Central memory CD8-positive, alpha-beta T cell (primary cell): ENCODE data around the gene RELT.

Experiments used
- ATAC-seq: fragments of 150-1000 bp; cut with Tn5 transposase; replicated peaks from 2 replicates; pipeline ENCODE4 v1.10.0; 2022; ENCODE audit warnings: mild to moderate bottlenecking, moderate FRiP score, moderate number of reproducible peaks; ENCODE audit not compliant: poor library complexity, severe bottlenecking; ENCODE audit errors: extremely low read depth
- DNase-seq, 2 donors: peaks; one replicate each; pipeline ENCODE4 v3.0.0; 2021; ENCODE audit warnings: low spot score in 2 of 2
- H3K27ac Mint-ChIP-seq: one replicate; pipeline ENCODE4 v1.8.0; 2022; ENCODE audit warnings: low read depth, mild to moderate bottlenecking, moderate library complexity, mixed read lengths
- H3K27me3 Mint-ChIP-seq: one replicate; pipeline ENCODE4 v1.8.0; 2022; ENCODE audit warnings: mixed read lengths
- H3K36me3 Mint-ChIP-seq: one replicate; pipeline ENCODE4 v1.8.0; 2022; ENCODE audit warnings: mild to moderate bottlenecking, moderate library complexity, mixed read lengths; ENCODE audit not compliant: insufficient read depth
- H3K4me1 Mint-ChIP-seq: one replicate; pipeline ENCODE4 v1.8.0; 2022; ENCODE audit warnings: mixed read lengths
- H3K4me3 Mint-ChIP-seq: one replicate; pipeline ENCODE4 v1.8.0; 2022; ENCODE audit warnings: mild to moderate bottlenecking, moderate library complexity, mixed read lengths
- H3K9me3 Mint-ChIP-seq: one replicate; pipeline ENCODE4 v1.8.0; 2022; ENCODE audit warnings: mixed read lengths

The RELT gene

DNA sequence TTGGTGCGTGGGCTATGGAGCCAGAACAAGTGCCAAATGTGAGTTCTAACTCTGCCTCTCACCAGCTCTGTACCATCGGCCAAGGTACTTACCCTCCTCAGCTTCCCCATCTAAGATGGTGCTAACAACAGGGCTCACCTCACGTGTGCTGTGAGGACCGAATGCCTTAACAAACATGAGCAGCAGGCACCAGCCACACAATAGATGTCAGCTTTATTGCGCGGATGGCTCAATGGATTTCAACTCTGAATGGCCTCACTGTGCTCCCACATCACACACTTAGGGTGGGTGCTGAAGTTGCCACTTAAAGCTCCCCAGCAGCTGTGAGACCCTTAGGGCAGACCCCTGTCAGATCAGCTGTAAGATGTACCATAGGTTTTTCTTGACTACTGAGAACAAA is 24.1 kb downstream of the RELT start:
- peaks cover 6% of the 10 kb centered on the region for H3K4me1 Mint-ChIP-seq
- peaks cover 37% of the 10 kb centered on the region for H3K36me3 Mint-ChIP-seq
- H3K27ac Mint-ChIP-seq = peak overlapping the region; percentile 54
- no peaks in the 10 kb centered on the region for H3K9me3 Mint-ChIP-seq
- H3K27me3 Mint-ChIP-seq = no peaks in the 10 kb centered on the region
- no peak overlapping the region for H3K4me3 Mint-ChIP-seq
- DNase-seq (no peak), ATAC-seq (no peak)

GRCh38 chr11:73401217-73401923 is 25.2 kb downstream of the RELT start:
- Mint-ChIP-seq H3K9me3 (no peaks in the 10 kb centered on the region), H3K4me3 (no peak overlapping the region), H3K36me3 (peaks cover 33% of the 10 kb centered on the region), H3K27ac (no peak overlapping the region), H3K27me3 (no peaks in the 10 kb centered on the region), H3K4me1 (peaks cover 6% of the 10 kb centered on the region)
- DNase-seq (no peak), ATAC-seq (no peak)

DNA sequence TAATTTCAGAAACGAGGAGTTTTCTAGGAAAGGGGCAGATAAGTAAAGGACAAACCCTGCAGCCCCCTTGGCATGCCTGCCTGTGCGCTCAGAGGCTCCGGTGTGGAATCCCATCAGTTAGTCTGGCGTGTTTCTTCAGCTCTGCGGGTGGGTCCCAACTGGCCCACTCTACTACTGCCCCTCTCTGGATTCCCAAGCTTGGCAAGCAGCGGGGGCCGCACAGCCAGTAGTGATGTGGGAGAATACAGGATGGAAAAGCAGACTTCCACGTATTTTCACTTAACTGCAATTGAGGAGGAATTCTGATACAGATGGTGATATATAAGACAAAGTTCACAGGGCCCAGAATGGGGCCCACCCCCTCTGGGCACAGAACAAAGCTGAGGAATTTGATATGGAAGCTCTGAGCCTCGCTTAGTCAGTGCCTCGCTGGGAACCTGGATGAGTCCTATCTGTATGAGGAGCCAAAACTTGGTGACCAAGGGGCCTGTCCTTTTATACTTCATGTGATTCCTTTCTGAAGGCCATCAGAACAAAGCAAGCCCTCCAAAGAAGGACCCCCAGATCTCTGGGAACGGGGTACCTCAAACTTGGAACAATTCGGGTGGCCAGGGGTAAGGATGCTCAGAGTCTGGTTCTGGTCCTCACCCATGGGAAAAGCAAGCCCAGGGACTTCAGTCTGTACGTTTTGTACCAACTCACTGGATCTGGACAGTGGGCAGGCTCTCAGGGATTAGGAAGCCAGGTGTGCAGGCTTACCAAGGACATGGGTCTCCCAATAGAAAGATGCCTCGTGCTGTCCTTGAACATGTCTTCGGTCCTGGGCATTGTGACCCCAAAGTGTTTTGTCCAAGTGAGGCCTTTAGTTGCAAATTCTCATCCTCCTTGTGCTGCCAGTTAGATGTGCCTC is 26.0 kb downstream of the RELT start:
- Mint-ChIP-seq H3K4me1 (peaks cover 6% of the 10 kb centered on the region), H3K27ac (no peak overlapping the region), H3K27me3 (no peaks in the 10 kb centered on the region), H3K36me3 (peaks cover 25% of the 10 kb centered on the region), H3K9me3 (no peaks in the 10 kb centered on the region), H3K4me3 (no peak overlapping the region)
- DNase-seq (no peak), ATAC-seq (no peak)

DNA sequence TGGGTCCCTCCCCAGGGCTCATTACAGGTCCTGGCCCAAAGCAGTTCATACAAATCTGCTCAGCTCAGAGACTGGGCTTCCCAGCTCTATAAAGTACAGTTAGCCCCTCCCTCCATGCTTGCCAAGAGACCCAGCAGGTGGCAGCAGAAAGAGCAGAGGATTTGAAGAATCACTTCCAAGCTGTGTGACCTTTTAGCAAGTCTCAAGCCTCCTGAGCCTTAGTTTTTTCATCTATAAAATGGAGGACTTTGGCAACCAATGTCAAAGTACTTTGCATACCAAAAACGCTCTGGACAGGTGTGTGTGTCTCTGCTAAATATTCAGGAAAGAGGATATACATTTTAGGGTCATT is 26.6 kb downstream of the RELT start:
- Mint-ChIP-seq H3K27ac (no peak overlapping the region), H3K4me3 (no peak overlapping the region), H3K9me3 (no peaks in the 10 kb centered on the region), H3K4me1 (peaks cover 6% of the 10 kb centered on the region), H3K27me3 (no peaks in the 10 kb centered on the region), H3K36me3 (peaks cover 19% of the 10 kb centered on the region)
- ATAC-seq = no peak
- no peak for DNase-seq

GRCh38 chr11:73403541-73403940 is 27.3 kb downstream of the RELT start:
- no peak overlapping the region for H3K27ac Mint-ChIP-seq
- H3K4me3 Mint-ChIP-seq = no peak overlapping the region
- ATAC-seq = no peak

GRCh38 chr11:73404048-73404447 is 27.8 kb downstream of the RELT start:
- ATAC-seq = no peak
- no peak for DNase-seq
- Mint-ChIP-seq H3K27ac (no peak overlapping the region), H3K36me3 (peaks cover 12% of the 10 kb centered on the region), H3K9me3 (no peaks in the 10 kb centered on the region), H3K4me3 (no peak overlapping the region), H3K4me1 (peaks cover 5% of the 10 kb centered on the region), H3K27me3 (no peaks in the 10 kb centered on the region)

More at GRCh38 chr11:73403541-73403940, 27.3 kb downstream of the RELT start:
- DNase-seq = no peak
- peaks cover 6% of the 10 kb centered on the region for H3K4me1 Mint-ChIP-seq
- H3K36me3 Mint-ChIP-seq = peaks cover 16% of the 10 kb centered on the region
- no peaks in the 10 kb centered on the region for H3K9me3 Mint-ChIP-seq
- H3K27me3 Mint-ChIP-seq = no peaks in the 10 kb centered on the region

- Mint-ChIP-seq H3K27me3 (no peaks in the 10 kb centered on the region), H3K9me3 (no peaks in the 10 kb centered on the region), H3K4me3 (no peak overlapping the region), H3K36me3 (peaks cover 13% of the 10 kb centered on the region), H3K27ac (peak overlapping the region; percentile 50), H3K4me1 (no peaks in the 10 kb centered on the region)
- ATAC-seq = no peak
- no peak for DNase-seq
Measured at GRCh38 chr11:73404506-73405145, 28.4 kb downstream of the RELT start.

GRCh38 chr11:73405146-73405510 is 28.9 kb downstream of the RELT start:
- Mint-ChIP-seq H3K4me3 (no peak overlapping the region), H3K36me3 (peaks cover 17% of the 10 kb centered on the region), H3K27ac (peak overlapping the region; percentile 50), H3K4me1 (no peaks in the 10 kb centered on the region), H3K27me3 (no peaks in the 10 kb centered on the region), H3K9me3 (no peaks in the 10 kb centered on the region)
- no peak for ATAC-seq
- DNase-seq = no peak

GRCh38 chr11:73406131-73406530 is 29.9 kb downstream of the RELT start:
- DNase-seq = no peak
- no peak for ATAC-seq
- peaks cover 15% of the 10 kb centered on the region for H3K36me3 Mint-ChIP-seq
- no peak overlapping the region for H3K4me3 Mint-ChIP-seq
- H3K9me3 Mint-ChIP-seq = no peaks in the 10 kb centered on the region
- no peaks in the 10 kb centered on the region for H3K27me3 Mint-ChIP-seq
- H3K27ac Mint-ChIP-seq = no peak overlapping the region
- H3K4me1 Mint-ChIP-seq = no peaks in the 10 kb centered on the region

GRCh38 chr11:73406619-73407018 is 30.4 kb downstream of the RELT start:
- Mint-ChIP-seq H3K27me3 (no peaks in the 10 kb centered on the region), H3K36me3 (peaks cover 15% of the 10 kb centered on the region), H3K27ac (no peak overlapping the region), H3K4me1 (no peaks in the 10 kb centered on the region), H3K4me3 (no peak overlapping the region), H3K9me3 (no peaks in the 10 kb centered on the region)
- no peak for DNase-seq
- no peak for ATAC-seq

GRCh38 chr11:73409431-73409830 is 33.2 kb downstream of the RELT start:
- H3K27me3 Mint-ChIP-seq = no peaks in the 10 kb centered on the region
- DNase-seq = no peak
- no peaks in the 10 kb centered on the region for H3K4me1 Mint-ChIP-seq
- H3K27ac Mint-ChIP-seq = peak overlapping the region; percentile 36
- peaks cover 13% of the 10 kb centered on the region for H3K36me3 Mint-ChIP-seq
- H3K4me3 Mint-ChIP-seq = no peak overlapping the region
- ATAC-seq = no peak
- no peaks in the 10 kb centered on the region for H3K9me3 Mint-ChIP-seq

- Mint-ChIP-seq H3K27ac (no peak overlapping the region), H3K36me3 (peaks cover 13% of the 10 kb centered on the region), H3K27me3 (no peaks in the 10 kb centered on the region), H3K9me3 (no peaks in the 10 kb centered on the region), H3K4me3 (no peak overlapping the region), H3K4me1 (peaks cover 6% of the 10 kb centered on the region)
- no peak for ATAC-seq
- DNase-seq = no peak
Measured at GRCh38 chr11:73410627-73411026, 34.4 kb downstream of the RELT start.

- Mint-ChIP-seq H3K4me3 (no peak overlapping the region), H3K4me1 (peaks cover 6% of the 10 kb centered on the region), H3K27ac (no peak overlapping the region), H3K9me3 (no peaks in the 10 kb centered on the region), H3K27me3 (no peaks in the 10 kb centered on the region), H3K36me3 (peaks cover 12% of the 10 kb centered on the region)
- no peak for ATAC-seq
- DNase-seq = no peak
Measured at GRCh38 chr11:73411031-73411430, 34.8 kb downstream of the RELT start.
